HepG2 (cell line): ENCODE data around the gene LRP10. TPM values are rescaled to one million over a fixed set of nuclear protein-coding genes. Genes with fewer than 3 reads are reported as not detected.

Experiments used
- ATF7 ChIP-seq, 2 experiments: fragments of 450-650 bp in 1 of 2; sonication (generic) in 1 of 2; formaldehyde crosslinking in 1 of 2; IDR thresholded peaks; 2 replicates each; pipeline versions ENCODE4 v1.4.0 to v1.6.1; 2016 to 2020; ENCODE audit warnings: antibody characterized with exemption in 1 of 2, mild to moderate bottlenecking in 1 of 2, missing genetic modification reagents in 1 of 2
- DDIT3 ChIP-seq: sonication (generic); formaldehyde crosslinking; IDR thresholded peaks from 2 replicates; pipeline ENCODE4 v1.4.0; 2020; ENCODE audit warnings: mild to moderate bottlenecking, missing genetic modification reagents
- FOXC1 ChIP-seq: sonication (generic); formaldehyde crosslinking; IDR thresholded peaks from 2 replicates; pipeline ENCODE4 v1.8.0; 2022; ENCODE audit warnings: mild to moderate bottlenecking, missing genetic modification reagents, borderline replicate concordance
- GLI4 ChIP-seq: sonication (generic); formaldehyde crosslinking; IDR thresholded peaks from 2 replicates; pipeline ENCODE4 v1.5.1; 2020; ENCODE audit warnings: missing genetic modification reagents, mild to moderate bottlenecking, moderate library complexity, borderline replicate concordance
- GLMP ChIP-seq: sonication (generic); formaldehyde crosslinking; IDR thresholded peaks from 2 replicates; pipeline ENCODE4 v1.9.0; 2021; ENCODE audit warnings: missing genetic modification reagents, mild to moderate bottlenecking, borderline replicate concordance
- HDAC6 ChIP-seq: fragments of 200-600 bp; sonication (generic); IDR thresholded peaks from 2 replicates; pipeline ENCODE4 v1.7.0; 2017; ENCODE audit warnings: mild to moderate bottlenecking, antibody characterized with exemption, low read length, low read depth
- HOXD1 ChIP-seq: sonication (generic); formaldehyde crosslinking; IDR thresholded peaks from 2 replicates; pipeline ENCODE4 v1.5.0; 2020; ENCODE audit warnings: missing genetic modification reagents
- KLF11 ChIP-seq: IDR thresholded peaks from 2 replicates; pipeline ENCODE4 v1.6.1; 2016; ENCODE audit warnings: missing compliant biosample characterization
- MXD4 ChIP-seq: IDR thresholded peaks from 2 replicates; pipeline ENCODE4 v1.6.1; 2016; ENCODE audit warnings: mild to moderate bottlenecking, missing biosample characterization, missing genetic modification reagents
- MZF1 ChIP-seq: sonication (generic); formaldehyde crosslinking; IDR thresholded peaks from 2 replicates; pipeline ENCODE4 v1.8.1; 2023; ENCODE audit warnings: mild to moderate bottlenecking, missing genetic modification reagents, borderline replicate concordance
- NR2F2 ChIP-seq: IDR thresholded peaks from 2 replicates; pipeline ENCODE4 v1.6.1; 2012; ENCODE audit warnings: low read depth, inconsistent platforms, borderline replicate concordance
- PHB2 ChIP-seq: fragments of 450-650 bp; IDR thresholded peaks from 2 replicates; pipeline ENCODE4 v1.6.1; 2018; ENCODE audit not compliant: partially characterized antibody
- PHF8 ChIP-seq: sonication (generic); formaldehyde crosslinking; IDR thresholded peaks from 2 replicates; pipeline ENCODE4 v1.5.0; 2020; ENCODE audit warnings: missing genetic modification reagents
- PPARG ChIP-seq: conservative IDR thresholded peaks from 2 replicates; pipeline ENCODE4 v1.6.1; 2016; ENCODE audit warnings: missing biosample characterization, missing genetic modification reagents
- RAD21 ChIP-seq: fragments of 450-650 bp; formaldehyde crosslinking; IDR thresholded peaks from 2 replicates; pipeline ENCODE4 v1.5.0; 2020; ENCODE audit warnings: mild to moderate bottlenecking
- SMC3 ChIP-seq: IDR thresholded peaks from 2 replicates; pipeline ENCODE4 v1.6.1; 2011; ENCODE audit warnings: low read length, improper control_type of control experiment
- TAF1 ChIP-seq: sonication (generic); formaldehyde crosslinking; IDR thresholded peaks from 2 replicates; pipeline ENCODE4 v1.4.0; 2020; ENCODE audit warnings: missing genetic modification reagents
- TEAD3 ChIP-seq: optimal IDR thresholded peaks from 2 replicates; pipeline ENCODE3; 2016; ENCODE audit warnings: borderline replicate concordance
- ZBTB7B ChIP-seq: sonication (generic); formaldehyde crosslinking; IDR thresholded peaks from 2 replicates; pipeline ENCODE4 v1.4.0; 2020; ENCODE audit warnings: missing genetic modification reagents
- ZFP91 ChIP-seq: sonication (generic); formaldehyde crosslinking; IDR thresholded peaks from 2 replicates; pipeline ENCODE4 v1.9.0; 2022; ENCODE audit warnings: missing genetic modification reagents, mild to moderate bottlenecking, borderline replicate concordance
- ZKSCAN8 ChIP-seq: IDR thresholded peaks from 2 replicates; pipeline ENCODE4 v1.6.1; 2016; ENCODE audit warnings: borderline replicate concordance, missing genetic modification reagents, missing compliant biosample characterization
- ZNF20 ChIP-seq: sonication (generic); formaldehyde crosslinking; IDR thresholded peaks from 2 replicates; pipeline ENCODE4 v1.4.0; 2020; ENCODE audit warnings: mild to moderate bottlenecking, moderate library complexity, missing genetic modification reagents
- ZNF224 ChIP-seq: sonication (generic); formaldehyde crosslinking; IDR thresholded peaks from 2 replicates; pipeline ENCODE4 v1.5.0; 2020; ENCODE audit warnings: mild to moderate bottlenecking, missing genetic modification reagents
- ZNF280B ChIP-seq: sonication (generic); formaldehyde crosslinking; IDR thresholded peaks from 2 replicates; pipeline ENCODE4 v1.5.0; 2020; ENCODE audit warnings: missing genetic modification reagents, mild to moderate bottlenecking, borderline replicate concordance
- ZNF557 ChIP-seq: sonication (generic); formaldehyde crosslinking; IDR thresholded peaks from 2 replicates; pipeline ENCODE4 v1.4.0; 2020; ENCODE audit warnings: missing genetic modification reagents
- ZNF678 ChIP-seq: sonication (generic); formaldehyde crosslinking; IDR thresholded peaks from 2 replicates; pipeline ENCODE4 v1.4.0; 2020; ENCODE audit warnings: mild to moderate bottlenecking, missing genetic modification reagents
- ZSCAN20 ChIP-seq: sonication (generic); formaldehyde crosslinking; IDR thresholded peaks from 2 replicates; pipeline ENCODE4 v1.4.0; 2020; ENCODE audit warnings: missing genetic modification reagents, mild to moderate bottlenecking, borderline replicate concordance
- polyA plus RNA-seq, 8 experiments: library from polyadenylated mRNA; depleted of rRNA in 3 of 8; stranded (reverse) in 7 of 8; unstranded in 1 of 8; fragments of >200 nt; fragmentation: Illumina TruSeq in 4 of 8; extraction: Trizol in 4 of 8; gene quantifications; 2 replicates each; pipeline versions ENCODE4 v1.2.1 to v1.2.3, GENCODE V29; 2011 to 2016; ENCODE audit warnings: low read depth in 4 of 8, missing spikeins in 1 of 8, mixed read lengths in 1 of 8; ENCODE audit not compliant: insufficient read depth in 1 of 8
- total RNA-seq, 5 experiments: library from RNA; depleted of rRNA; stranded (reverse); fragments of >200 nt; fragmentation: Illumina TruSeq; extraction: Trizol; gene quantifications; 2 replicates each; pipeline ENCODE4 v1.2.3, GENCODE V29; 2016; ENCODE audit warnings: low read depth in 1 of 5

Gene LRP10
- total and polyA plus RNA-seq, 2 of the 13 experiments (the other 11 are each of a cell fraction or from before 2014, with no cell fraction given) = 16.9 to 45.2 TPM

GRCh38 chr14:22929104-22929960 lies 57.8 kb downstream of the LRP10 start, which contains the start of gene PRMT5 (continued):
- TF ChIP-seq ZNF224 (peak; percentile 88), GLMP (no peak), HOXD1 (0 out of 2 replicates have a peak, but pooled peaks have one; percentile 79), ATF7 (IDR thresholded peaks at IDR 0.05) (no peak), ATF7 (CRISPR knock-in tag; IDR thresholded peaks at IDR 0.05) (peak; percentile 90), PPARG (CRISPR knock-in tag) (peak; percentile 91), ZKSCAN8 (peak; percentile 98), PHB2 (no peak), TEAD3 (CRISPR knock-in tag) (peak; percentile 92), KLF11 (CRISPR knock-in tag) (peak; percentile 97), MZF1 (peak; percentile 96), ZNF280B (CRISPR knock-in tag) (peak; percentile 99), ZNF678 (peak; percentile 65), ZFP91 (peak; percentile 96), PHF8 (CRISPR knock-in tag) (peak; percentile 99), ZNF20 (CRISPR knock-in tag) (no peak), TAF1 (CRISPR knock-in tag) (peak; percentile 100), ZNF557 (CRISPR knock-in tag) (peak; percentile 95), FOXC1 (peak; percentile 91), GLI4 (CRISPR knock-in tag) (peak; percentile 75; the same call in 1 of the 2 replicates), SMC3 (peak; percentile 35; the same call in 1 of the 2 replicates), ZSCAN20 (CRISPR knock-in tag) (peak; percentile 74), NR2F2 (no peak), HDAC6 (no peak), RAD21 (peak; percentile 74), DDIT3 (CRISPR knock-in tag) (peak; percentile 53; the same call in 1 of the 2 replicates), ZBTB7B (CRISPR knock-in tag) (peak; percentile 80), MXD4 (CRISPR knock-in tag) (peak; percentile 92)
